GM23338 (cell line): ENCODE measurements around the gene ONECUT3.
"Not testable (repeated sequence)": the region's sequence is repeated elsewhere in the genome, so short reads cannot be mapped to it uniquely, and the experiment has no call there.

ENCODE experiments used
- CREB1 ChIP-seq: fragments of 250-450 bp; sonication (Bioruptor Pico); IDR thresholded peaks from 2 replicates; pipeline ENCODE4 v1.5.0; 2020; ENCODE audit warnings: low read depth, mild to moderate bottlenecking, moderate library complexity
- EZH2 ChIP-seq: fragments of 200-600 bp; sonication (generic); IDR thresholded peaks from one replicate; pipeline ENCODE4 v1.8.0; 2017; ENCODE audit warnings: antibody characterized with exemption, mild to moderate bottlenecking, low read depth; ENCODE audit not compliant: unreplicated experiment
- EZH2phosphoT487 ChIP-seq: fragments of 200-600 bp; sonication (generic); IDR thresholded peaks from one replicate; pipeline ENCODE4 v1.8.1; 2018; ENCODE audit warnings: antibody characterized with exemption; ENCODE audit not compliant: unreplicated experiment
- JUNB ChIP-seq: IDR thresholded peaks from one replicate; pipeline ENCODE4 v1.6.1; 2016; ENCODE audit warnings: antibody characterized with exemption; ENCODE audit not compliant: unreplicated experiment
- NANOG ChIP-seq: IDR thresholded peaks from 2 replicates; pipeline ENCODE4 v1.6.1; 2016; ENCODE audit warnings: antibody characterized with exemption, borderline replicate concordance
- POLR2AphosphoS5 ChIP-seq: IDR thresholded peaks from 2 replicates; pipeline ENCODE4 v1.6.1; 2016; ENCODE audit warnings: antibody characterized with exemption, low read depth
- STAT1 ChIP-seq: IDR thresholded peaks from one replicate; pipeline ENCODE4 v1.6.1; 2016; ENCODE audit warnings: antibody characterized with exemption; ENCODE audit not compliant: unreplicated experiment
- TF ChIP-seq, protein P1 (sequence below): IDR thresholded peaks from one replicate; pipeline ENCODE4 v1.6.1; 2018; ENCODE audit warnings: antibody characterized with exemption; ENCODE audit not compliant: unreplicated experiment
- TF ChIP-seq, protein P2 (sequence below), 2 experiments: fragments of 200-600 bp in 1 of 2; sonication (generic) in 1 of 2; conservative IDR thresholded peaks; 2 replicates each; pipeline versions ENCODE4 v1.5.1 to v1.6.1; 2016 to 2017; ENCODE audit warnings: antibody characterized with exemption in 2 of 2, low read depth in 2 of 2, mild to moderate bottlenecking in 2 of 2, moderate library complexity in 1 of 2

DNA sequence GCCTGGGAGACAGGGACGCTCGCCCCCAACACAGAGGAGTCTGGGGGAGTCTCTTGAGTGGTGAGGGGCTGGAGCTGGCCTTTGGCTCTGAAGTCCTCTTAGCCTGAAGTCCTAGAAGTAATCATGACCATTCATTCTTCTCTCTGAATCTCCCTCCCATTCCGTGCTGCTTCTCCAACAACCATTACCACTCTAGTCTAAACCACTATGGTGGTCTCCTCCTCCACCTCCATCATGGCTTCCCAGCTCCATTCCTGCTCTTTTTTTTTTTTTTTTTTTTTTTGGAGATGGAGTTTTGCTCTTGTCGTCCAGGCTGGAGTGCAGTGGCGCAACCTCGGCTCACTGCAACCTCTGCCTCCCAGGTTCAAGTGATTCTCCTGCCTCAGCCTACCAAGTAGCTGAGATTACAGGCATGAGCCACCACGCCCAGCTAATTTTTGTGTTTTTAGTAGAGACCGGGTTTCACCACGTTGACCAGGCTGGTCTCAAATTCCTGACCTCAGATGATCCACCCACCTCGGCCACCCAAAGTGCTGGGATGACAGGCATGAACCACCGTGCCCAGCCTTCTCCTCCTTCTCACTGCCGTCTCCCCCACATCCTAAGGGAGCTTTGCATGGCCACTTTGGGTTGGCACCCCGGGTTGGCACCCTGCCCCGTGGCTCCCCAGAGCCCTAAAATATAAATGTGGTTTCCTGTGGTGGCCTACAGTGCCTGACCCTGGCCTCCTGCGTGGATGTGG is 7.7 kb downstream of the ONECUT3 start:
- TF ChIP-seq, protein P1, sequence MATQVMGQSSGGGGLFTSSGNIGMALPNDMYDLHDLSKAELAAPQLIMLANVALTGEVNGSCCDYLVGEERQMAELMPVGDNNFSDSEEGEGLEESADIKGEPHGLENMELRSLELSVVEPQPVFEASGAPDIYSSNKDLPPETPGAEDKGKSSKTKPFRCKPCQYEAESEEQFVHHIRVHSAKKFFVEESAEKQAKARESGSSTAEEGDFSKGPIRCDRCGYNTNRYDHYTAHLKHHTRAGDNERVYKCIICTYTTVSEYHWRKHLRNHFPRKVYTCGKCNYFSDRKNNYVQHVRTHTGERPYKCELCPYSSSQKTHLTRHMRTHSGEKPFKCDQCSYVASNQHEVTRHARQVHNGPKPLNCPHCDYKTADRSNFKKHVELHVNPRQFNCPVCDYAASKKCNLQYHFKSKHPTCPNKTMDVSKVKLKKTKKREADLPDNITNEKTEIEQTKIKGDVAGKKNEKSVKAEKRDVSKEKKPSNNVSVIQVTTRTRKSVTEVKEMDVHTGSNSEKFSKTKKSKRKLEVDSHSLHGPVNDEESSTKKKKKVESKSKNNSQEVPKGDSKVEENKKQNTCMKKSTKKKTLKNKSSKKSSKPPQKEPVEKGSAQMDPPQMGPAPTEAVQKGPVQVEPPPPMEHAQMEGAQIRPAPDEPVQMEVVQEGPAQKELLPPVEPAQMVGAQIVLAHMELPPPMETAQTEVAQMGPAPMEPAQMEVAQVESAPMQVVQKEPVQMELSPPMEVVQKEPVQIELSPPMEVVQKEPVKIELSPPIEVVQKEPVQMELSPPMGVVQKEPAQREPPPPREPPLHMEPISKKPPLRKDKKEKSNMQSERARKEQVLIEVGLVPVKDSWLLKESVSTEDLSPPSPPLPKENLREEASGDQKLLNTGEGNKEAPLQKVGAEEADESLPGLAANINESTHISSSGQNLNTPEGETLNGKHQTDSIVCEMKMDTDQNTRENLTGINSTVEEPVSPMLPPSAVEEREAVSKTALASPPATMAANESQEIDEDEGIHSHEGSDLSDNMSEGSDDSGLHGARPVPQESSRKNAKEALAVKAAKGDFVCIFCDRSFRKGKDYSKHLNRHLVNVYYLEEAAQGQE, result not testable (repeated sequence)
- TF ChIP-seq, protein P2, sequence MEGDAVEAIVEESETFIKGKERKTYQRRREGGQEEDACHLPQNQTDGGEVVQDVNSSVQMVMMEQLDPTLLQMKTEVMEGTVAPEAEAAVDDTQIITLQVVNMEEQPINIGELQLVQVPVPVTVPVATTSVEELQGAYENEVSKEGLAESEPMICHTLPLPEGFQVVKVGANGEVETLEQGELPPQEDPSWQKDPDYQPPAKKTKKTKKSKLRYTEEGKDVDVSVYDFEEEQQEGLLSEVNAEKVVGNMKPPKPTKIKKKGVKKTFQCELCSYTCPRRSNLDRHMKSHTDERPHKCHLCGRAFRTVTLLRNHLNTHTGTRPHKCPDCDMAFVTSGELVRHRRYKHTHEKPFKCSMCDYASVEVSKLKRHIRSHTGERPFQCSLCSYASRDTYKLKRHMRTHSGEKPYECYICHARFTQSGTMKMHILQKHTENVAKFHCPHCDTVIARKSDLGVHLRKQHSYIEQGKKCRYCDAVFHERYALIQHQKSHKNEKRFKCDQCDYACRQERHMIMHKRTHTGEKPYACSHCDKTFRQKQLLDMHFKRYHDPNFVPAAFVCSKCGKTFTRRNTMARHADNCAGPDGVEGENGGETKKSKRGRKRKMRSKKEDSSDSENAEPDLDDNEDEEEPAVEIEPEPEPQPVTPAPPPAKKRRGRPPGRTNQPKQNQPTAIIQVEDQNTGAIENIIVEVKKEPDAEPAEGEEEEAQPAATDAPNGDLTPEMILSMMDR (conservative IDR thresholded peaks at IDR 0.05; ENCODE audit: low read depth in 2 of 2), result not testable (repeated sequence)
- not testable (repeated sequence) for TF ChIP-seq JUNB; POLR2AphosphoS5; NANOG; STAT1; EZH2phosphoT487; CREB1 (CRISPR knock-in tag)
- peak; percentile 87 for TF ChIP-seq EZH2
